Calu3 (cell line): ENCODE measurements around the gene MAFF. TPM values are rescaled to one million over a fixed set of nuclear protein-coding genes. Genes with fewer than 3 reads are reported as not detected.

Experiments
- BruUV-seq: library from RNA; stranded (reverse); fragments of 400-500 nt; replicated peaks from 2 replicates; lab custom pipeline; 2021; lab: Mats Ljungman, UMichigan
- CTCF ChIA-PET: fragments of 300-600 bp; sonication (Branson Sonifier 250); formaldehyde crosslinking; loops from one replicate; lab custom pipeline; 2022; ENCODE audit warnings: antibody characterized with exemption; lab: Charles Lee
- DNase-seq: peaks from one replicate; pipeline ENCODE4 v3.0.0; 2022
- H3K27ac Mint-ChIP-seq: one replicate; pipeline ENCODE4 v1.8.0; 2022; ENCODE audit warnings: mixed read lengths; ENCODE audit not compliant: unreplicated experiment
- H3K27me3 Mint-ChIP-seq: one replicate; pipeline ENCODE4 v1.8.0; 2022; ENCODE audit warnings: mixed read lengths; ENCODE audit not compliant: unreplicated experiment
- H3K36me3 Mint-ChIP-seq: one replicate; pipeline ENCODE4 v1.8.0; 2022; ENCODE audit warnings: mild to moderate bottlenecking, moderate library complexity, mixed read lengths; ENCODE audit not compliant: insufficient read depth, unreplicated experiment
- H3K4me1 Mint-ChIP-seq: one replicate; pipeline ENCODE4 v1.8.0; 2022; ENCODE audit warnings: mild to moderate bottlenecking, low read depth, mixed read lengths; ENCODE audit not compliant: unreplicated experiment
- H3K4me3 Mint-ChIP-seq: one replicate; pipeline ENCODE4 v1.8.0; 2022; ENCODE audit warnings: mild to moderate bottlenecking, low read depth, moderate library complexity, mixed read lengths; ENCODE audit not compliant: unreplicated experiment
- H3K9me3 Mint-ChIP-seq: one replicate; pipeline ENCODE4 v1.8.0; 2022; ENCODE audit warnings: low read depth, mixed read lengths; ENCODE audit not compliant: unreplicated experiment
- CTCF ChIP-seq: fragments of 200-600 bp; IDR thresholded peaks from one replicate; pipeline ENCODE4 v1.8.0; 2022; ENCODE audit warnings: antibody characterized with exemption; ENCODE audit not compliant: unreplicated experiment
- intact Hi-C: fragments of 100-400 bp; cut with micrococcal nuclease; formaldehyde crosslinking; loops from one replicate; pipeline ENCODE4 v1.10.0; 2022; ENCODE audit not compliant: unreplicated experiment
- total RNA-seq: library from RNA; stranded (reverse); gene quantifications from 2 replicates; pipeline ENCODE4 v1.2.3, GENCODE V29; 2022

The MAFF gene
- total RNA-seq, 1 experiment from 2014 or later, result 62.4 TPM

- Mint-ChIP-seq H3K36me3 (peaks cover 33% of the 10 kb centered on the region), H3K9me3 (no peaks in the 10 kb centered on the region), H3K4me3 (peak overlapping the region; percentile 48), H3K4me1 (peaks cover 66% of the 10 kb centered on the region), H3K27me3 (no peaks in the 10 kb centered on the region), H3K27ac (peak overlapping the region; percentile 60)
- intact Hi-C loops, result loop anchor here (10.0 kb wide), 1 partner anchor 51 kb away; the partner anchor contains the start of gene BAIAP2L2
- no peak for TF ChIP-seq CTCF
- CTCF ChIA-PET, result interaction anchor here (1.1 to 2.0 kb wide), 2 partner anchors 15 to 23 kb away, joined by 3 to 5 read pairs; no protein-coding TSS in a partner anchor
- DNase-seq, result no peak
- no TSS peak for BruUV-seq
Observed at GRCh38 chr22:38165922-38166593, 35.7 kb upstream of the MAFF start.

GRCh38 chr22:38167988-38168407 lies 33.8 kb upstream of the MAFF start:
- H3K27ac Mint-ChIP-seq, result peak overlapping the region; percentile 92
- peaks cover 68% of the 10 kb centered on the region for H3K4me1 Mint-ChIP-seq
- BruUV-seq, result no TSS peak
- TF ChIP-seq CTCF, result no peak
- DNase-seq, result peak; percentile 46
- CTCF ChIA-PET, result interaction anchor here (0.9 to 1.0 kb wide), 2 partner anchors 10 to 24 kb away, joined by 3 to 4 read pairs; no protein-coding TSS in a partner anchor
- H3K4me3 Mint-ChIP-seq, result peak overlapping the region; percentile 69
- intact Hi-C loops, result loop anchor here (10.0 kb wide), 1 partner anchor 53 kb away; the partner anchor contains the start of gene BAIAP2L2
- no peaks in the 10 kb centered on the region for H3K9me3 Mint-ChIP-seq
- no peaks in the 10 kb centered on the region for H3K27me3 Mint-ChIP-seq
- H3K36me3 Mint-ChIP-seq, result peaks cover 38% of the 10 kb centered on the region

- H3K36me3 Mint-ChIP-seq, result peaks cover 33% of the 10 kb centered on the region
- BruUV-seq, result no TSS peak
- H3K4me1 Mint-ChIP-seq, result peaks cover 65% of the 10 kb centered on the region
- intact Hi-C loops, result loop anchor here (10.0 kb wide), 1 partner anchor 54 kb away; the partner anchor contains the start of gene BAIAP2L2
- H3K4me3 Mint-ChIP-seq, result no peak overlapping the region
- H3K27ac Mint-ChIP-seq, result no peak overlapping the region
- no peaks in the 10 kb centered on the region for H3K27me3 Mint-ChIP-seq
- no peak for TF ChIP-seq CTCF
- CTCF ChIA-PET, result no interaction called here
- no peaks in the 10 kb centered on the region for H3K9me3 Mint-ChIP-seq
- no peak for DNase-seq
Observed at GRCh38 chr22:38169116-38169515, 32.7 kb upstream of the MAFF start.

GRCh38 chr22:38170469-38170868 lies 31.3 kb upstream of the MAFF start:
- TF ChIP-seq CTCF, result no peak
- CTCF ChIA-PET, result interaction anchor here (0.7 kb wide), 1 partner anchor 11 kb away, joined by 3 read pairs; no protein-coding TSS in a partner anchor

More at GRCh38 chr22:38170469-38170868, 31.3 kb upstream of the MAFF start:
- Mint-ChIP-seq H3K36me3 (peaks cover 30% of the 10 kb centered on the region), H3K9me3 (no peaks in the 10 kb centered on the region), H3K27me3 (no peaks in the 10 kb centered on the region), H3K4me1 (peaks cover 65% of the 10 kb centered on the region), H3K27ac (no peak overlapping the region), H3K4me3 (no peak overlapping the region)
- BruUV-seq, result no TSS peak
- intact Hi-C loops, result no loop called here
- no peak for DNase-seq
